ENCODE data around the gene GRM1.

Gene GRM1

DNA sequence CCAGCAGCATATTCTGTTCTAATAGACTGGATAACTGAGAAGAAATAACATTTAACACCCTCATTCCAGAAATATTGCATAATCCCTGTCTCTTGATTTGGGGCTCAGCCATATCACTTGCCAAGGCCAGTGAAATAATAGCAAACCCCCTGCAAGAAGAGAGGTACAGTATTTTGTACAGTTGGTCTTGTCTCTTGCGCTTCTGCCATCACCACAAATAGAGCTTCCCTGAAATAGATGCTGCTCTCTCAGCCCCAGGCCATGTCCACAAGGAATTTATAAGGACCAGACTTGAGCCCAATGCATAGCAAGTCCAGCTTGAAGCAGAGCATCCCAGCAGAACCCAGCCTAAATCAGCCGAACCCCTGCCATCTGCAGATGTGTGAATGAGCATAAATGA lies 254.0 kb downstream of the GRM1 start:
- no peak for DNase-seq

DNA sequence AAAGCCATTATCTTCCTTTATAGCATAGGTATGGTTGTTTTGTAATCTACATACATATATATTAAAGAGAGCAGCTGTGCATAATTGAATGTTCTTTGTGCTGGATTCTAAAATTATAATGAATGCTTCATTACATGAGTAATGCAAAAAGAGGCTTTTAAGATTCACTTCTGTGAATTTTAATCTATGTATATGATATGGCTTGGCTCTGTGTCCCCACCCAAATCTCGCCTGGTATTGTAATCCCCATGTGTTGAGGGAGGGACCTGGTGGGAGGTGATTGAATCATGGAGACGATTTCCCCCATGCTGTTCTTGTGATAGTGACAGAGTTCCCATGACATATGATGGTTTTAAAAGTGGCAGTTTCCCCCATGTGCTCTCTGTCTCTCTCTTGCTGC lies 255.4 kb downstream of the GRM1 start:
- no peak for DNase-seq

DNA sequence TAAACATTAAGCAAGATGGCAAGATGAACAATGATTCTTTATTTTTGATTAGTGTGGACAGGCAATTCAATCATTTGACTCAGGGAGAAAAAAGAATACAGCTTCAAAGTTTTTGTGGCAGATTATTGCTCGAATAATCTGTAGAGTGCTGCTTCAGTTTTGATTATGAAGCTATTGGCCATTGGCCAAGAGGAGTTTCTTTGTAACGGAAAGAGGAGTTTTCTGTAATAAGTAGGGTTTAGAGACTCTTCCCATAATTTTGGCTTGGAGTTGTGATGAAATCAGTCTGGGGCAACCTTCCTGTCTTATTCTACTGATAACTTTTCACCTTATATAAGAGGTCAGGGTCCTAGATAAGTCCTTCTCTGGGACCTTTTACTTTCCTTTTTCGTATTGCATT lies 258.1 kb downstream of the GRM1 start:
- DNase-seq, result no peak

DNA sequence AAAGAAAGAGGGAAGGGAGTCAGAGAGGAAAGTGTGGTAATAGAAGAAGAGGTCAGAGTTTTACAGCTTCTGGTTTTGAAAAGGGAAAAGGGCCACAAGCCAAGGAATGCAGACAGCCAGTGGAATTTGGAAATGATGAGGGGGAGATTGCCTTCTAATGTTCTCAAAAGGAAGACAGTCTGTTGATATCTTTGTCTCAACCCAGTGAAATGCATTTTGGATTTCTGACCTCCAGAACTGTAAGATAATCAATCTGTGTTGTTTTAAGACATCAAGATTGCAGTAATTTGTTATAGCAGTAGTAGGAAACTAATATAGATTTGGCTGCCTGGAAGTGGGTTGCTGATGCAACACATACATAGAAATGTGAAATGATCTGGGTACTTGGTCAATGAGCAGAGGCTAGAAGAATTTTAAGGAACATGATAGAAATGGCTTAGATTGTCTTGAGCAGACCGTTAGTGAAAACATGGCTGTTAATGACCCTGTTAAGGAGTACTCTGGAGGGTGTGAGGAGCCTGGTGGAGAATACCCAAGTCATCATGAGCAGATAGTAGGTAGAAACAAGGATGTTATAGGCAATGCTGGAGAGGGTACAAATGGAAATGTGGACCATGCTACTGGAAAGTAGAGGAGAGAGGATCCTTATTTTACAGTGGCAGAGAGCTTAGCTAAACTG lies 259.0 kb downstream of the GRM1 start:
- DNase-seq, result no peak

DNA sequence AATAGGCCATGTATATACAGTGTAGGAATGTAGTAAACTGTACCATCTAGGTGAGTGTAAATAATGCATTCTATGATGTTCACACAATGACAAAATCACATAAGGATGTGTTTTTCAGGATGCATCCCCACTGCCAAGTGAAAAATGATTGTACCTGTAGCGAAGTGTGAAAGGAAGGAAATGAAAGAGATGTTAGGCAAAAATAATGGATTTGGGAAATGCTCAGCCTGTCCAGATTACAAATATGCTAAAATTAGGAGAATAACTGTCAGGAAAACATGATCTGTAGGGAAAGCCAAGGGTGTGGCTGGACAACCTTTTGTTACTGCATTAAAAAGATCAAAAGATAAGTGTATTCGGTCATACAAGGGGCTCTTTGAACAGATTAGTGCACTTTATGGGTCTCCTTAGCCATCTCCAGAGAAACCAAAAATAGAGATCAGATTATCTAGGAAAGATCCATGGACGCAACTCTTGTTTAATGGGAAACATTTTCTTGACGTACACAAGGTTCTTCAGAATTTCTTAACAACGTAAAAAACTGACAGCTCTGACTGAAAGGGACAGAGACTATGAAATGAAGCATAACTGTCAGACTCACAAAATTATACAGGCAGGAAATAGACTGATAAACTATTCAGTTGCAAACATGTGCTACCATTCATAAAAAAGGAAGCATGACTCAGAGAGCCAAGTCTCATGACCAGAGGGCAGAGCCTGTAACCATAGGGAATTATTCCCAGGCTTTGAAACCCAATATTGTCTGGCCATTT lies 261.1 kb downstream of the GRM1 start:
- DNase-seq, result no peak

DNA sequence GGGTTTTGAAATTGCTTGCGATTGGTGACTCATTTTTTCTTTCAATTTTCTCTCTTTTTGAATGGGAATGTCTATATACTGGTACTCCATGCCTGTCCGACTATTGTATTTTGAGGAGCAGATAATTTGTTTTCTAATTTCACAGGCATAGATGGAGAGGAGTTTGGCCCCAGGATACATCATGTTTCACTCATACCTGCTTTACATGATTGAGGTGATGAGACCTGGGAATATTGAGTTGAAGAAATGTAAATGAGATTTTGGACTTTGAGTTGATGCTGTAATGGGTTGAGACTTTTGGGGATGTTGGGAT lies 261.7 kb downstream of the GRM1 start:
- no peak for DNase-seq

DNA sequence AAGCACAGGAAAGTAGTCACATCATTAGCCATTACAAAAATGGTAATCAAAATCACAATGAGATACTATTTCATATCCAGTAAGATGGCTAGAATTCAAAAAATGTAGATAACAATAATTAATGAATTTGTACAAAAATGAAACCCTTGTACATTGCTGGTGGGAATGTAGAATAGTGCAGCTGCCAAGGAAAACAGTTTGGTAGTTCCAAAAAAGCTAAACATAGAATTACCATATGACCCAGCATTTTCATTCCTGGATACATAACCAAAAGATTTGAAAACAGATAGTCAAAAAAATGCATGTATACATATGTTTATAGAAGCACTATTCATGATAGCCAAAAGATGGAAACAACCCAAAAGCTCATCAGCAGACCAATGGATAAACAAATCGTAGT lies 263.6 kb downstream of the GRM1 start:
- DNase-seq, result no peak

DNA sequence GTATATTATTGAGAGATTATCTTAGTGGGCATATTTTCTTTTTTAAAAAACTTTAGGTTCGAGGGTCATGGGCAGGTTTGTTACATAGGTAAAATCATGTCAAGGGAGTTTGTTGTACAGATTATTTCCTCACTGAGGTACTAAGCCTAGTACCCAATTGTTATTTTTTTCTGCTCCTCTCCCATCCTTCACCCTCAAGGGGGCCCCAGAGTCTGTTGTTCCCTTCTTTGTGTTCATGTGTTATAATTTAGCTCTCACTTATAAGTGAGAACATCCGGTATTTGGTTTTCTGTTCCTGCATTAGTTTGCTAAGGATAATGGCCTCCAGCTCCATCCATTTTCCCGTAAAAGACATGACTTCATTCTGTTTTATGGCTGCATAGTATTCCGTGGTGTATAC lies 266.8 kb downstream of the GRM1 start:
- DNase-seq, result no peak

DNA sequence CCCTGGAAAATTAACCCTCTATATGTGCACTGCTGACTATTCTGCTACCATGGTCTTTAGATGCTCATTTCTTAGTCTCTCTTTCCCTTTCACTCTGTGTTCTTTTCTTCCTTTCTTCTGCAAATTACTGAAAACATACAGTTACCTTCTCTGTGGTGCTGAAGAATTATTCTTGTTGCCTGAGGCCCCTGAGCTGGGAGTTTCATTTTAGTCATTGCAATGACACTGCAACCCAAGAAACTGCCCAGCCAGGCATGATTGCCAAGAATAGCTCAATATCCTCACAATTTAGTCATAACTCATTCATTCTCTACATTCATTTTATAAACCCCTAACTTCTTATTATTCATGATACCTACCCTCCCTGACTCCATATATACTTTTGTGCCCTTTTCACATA lies 269.0 kb downstream of the GRM1 start:
- DNase-seq, result no peak

DNA sequence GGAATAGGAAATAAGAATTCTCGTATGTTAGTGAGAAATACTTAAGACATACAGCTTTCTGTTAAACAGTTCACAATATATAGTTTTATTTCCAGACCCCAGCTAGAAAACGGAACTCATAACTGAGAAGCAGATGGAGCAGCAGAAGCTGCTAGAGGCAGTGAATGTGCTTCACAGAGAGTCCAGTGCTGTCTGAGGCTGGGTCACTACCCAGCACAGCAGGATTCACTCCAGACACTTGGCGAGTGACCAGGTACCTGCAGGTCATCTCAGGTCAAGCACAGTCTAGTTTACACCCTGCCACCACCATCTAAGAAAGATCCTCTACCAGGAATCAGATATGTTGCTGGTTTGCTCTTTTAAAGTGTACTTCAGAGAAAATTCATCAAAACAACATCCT lies 271.7 kb downstream of the GRM1 start:
- no peak for DNase-seq

DNA sequence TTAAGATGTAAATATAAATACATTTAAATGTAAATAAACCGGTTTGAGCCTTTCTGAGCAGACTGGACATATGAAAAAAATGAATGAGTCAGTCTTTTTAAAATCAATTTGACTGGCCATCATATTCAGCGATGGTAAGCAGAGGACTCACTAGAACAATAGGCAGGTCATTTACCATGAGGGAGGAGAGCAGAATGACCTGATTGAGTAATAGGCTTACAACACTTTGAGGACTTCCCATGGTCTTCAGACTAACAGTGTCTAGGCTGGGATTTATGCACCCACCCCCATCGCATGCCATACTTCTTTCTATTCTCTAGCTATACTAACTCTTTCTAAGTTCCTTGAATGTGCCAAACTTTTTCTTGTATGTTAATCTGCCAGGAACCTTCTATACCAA lies 272.9 kb downstream of the GRM1 start:
- DNase-seq, result no peak

DNA sequence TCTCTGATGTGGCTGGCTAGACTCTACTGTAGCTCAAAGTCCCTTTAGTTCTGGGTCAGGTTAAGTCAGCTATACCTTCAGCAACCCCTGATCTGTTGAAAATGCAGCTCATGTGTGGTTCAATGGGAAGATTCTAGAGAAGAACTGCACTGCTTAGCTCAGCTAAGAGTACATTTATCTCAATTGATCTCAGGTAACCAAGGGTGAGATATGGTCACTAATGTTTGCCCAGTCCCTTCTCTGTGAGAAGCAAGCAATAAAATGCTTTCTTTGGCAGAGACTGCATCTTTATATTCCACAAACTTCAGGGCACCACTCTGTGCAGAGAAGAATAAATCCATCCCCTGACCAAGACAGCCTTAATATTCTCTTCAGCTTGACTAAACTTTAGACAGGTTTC lies 274.1 kb downstream of the GRM1 start:
- DNase-seq, result no peak

DNA sequence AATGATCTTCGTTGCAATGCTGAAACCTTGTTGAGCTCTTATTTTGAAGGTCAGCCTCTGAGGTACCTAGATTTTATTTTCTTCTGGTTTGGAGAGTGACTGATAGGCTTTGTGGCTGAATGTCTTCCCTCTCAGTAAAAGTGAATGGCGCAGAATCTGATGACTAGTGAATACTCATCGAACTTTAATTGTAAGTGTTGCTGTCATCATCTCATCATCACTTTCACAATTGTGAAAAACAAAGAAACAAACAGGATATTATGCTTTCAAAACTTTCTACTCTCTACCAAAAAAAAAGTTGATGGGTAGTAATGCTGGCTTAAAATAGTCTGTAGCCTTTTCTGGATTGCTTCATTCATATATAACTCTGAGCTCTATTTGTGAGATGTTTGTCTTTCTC lies 275.3 kb downstream of the GRM1 start:
- no peak for DNase-seq

DNA sequence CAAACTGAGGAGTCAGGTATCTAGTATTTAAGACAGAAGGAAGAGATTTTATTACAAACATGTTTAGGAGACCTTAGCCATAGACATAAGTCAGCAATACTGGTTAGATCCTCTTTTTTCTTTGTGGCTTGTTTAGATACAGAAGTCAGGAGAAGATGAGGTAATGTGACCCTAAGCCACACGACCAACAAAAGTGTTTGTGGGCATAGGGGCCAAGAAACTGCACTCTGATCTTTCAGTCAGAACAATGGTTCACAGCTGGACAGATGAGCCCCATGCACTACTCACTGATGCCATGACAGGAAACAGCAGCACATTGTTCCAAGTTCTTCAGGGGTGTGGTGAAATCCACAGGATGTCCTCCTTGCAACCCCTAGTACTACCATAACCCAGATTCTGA lies 276.2 kb downstream of the GRM1 start:
- DNase-seq, result no peak

DNA sequence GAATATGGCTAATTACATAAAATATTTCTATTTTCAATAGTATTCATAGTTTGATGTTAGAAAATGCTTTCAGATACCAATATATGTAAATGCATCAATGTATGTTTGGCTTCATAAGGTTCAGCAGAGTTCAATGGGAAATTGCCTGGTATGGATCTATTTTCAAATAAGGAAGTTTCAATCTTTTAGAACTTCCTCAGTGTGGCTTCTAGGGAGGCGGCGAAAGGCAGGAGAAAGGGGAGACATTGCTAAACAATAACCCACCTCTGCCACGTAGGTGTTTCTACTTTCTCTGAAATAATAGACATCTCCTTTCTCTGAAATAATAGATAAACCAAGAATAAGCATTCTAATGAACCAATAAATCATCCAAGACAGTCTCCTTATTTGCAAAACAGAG lies 277.1 kb downstream of the GRM1 start:
- DNase-seq, result no peak

DNA sequence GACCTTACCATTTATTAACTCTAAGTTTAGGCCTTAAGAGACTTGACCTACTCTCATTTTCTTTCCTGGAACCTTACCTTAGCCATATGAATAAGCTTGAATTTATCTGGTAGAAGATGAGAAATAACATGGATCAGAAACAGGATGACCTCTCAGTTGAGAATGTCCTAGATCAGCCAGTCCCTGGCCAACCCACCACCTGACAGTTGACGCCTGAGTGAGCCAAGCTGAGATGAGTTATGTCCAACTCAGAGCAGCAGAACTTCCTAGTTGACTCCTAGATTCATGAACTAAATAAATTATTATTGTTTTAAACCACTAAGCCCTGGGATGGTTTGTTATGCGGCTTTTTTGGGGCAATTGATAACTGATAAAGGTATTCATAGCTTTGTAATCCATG lies 281.8 kb downstream of the GRM1 start:
- no peak for DNase-seq

DNA sequence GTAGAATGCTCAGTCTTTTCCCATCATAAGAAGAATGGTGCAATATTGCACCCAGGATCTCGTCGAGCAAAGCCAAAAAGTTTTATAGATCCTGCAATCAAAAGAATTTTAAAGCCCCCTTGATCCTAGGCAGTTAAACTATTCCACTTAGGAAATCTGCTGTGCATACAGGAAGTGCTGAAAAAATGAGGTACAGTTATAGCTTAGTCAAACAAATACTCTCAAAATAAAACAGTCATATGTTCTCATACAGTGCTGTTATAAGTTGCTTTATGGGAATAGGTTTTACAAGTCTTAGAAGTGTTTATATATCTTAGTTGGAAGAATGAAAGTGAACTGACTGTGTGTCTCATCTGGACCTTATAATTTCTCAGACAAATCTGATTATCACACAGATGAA lies 282.2 kb downstream of the GRM1 start:
- no peak for DNase-seq

DNA sequence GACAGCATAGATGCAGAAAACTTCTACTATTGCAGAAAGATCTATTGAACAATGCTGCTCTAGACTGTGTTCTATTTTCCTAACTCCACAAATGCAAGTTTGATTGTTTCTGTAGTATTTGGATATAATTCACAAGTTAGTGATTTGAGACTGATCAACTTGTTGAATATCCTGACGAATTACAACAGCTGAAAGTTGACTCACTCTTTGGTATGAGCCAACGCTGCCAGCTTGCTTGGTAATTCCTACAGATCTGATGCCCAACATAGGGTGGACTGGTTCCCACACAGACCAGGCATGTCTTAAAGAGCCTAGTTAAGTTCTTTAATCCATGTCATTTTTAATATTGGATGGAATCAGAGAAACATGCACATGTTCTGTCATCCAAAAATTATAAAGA lies 283.7 kb downstream of the GRM1 start:
- no peak for DNase-seq

DNA sequence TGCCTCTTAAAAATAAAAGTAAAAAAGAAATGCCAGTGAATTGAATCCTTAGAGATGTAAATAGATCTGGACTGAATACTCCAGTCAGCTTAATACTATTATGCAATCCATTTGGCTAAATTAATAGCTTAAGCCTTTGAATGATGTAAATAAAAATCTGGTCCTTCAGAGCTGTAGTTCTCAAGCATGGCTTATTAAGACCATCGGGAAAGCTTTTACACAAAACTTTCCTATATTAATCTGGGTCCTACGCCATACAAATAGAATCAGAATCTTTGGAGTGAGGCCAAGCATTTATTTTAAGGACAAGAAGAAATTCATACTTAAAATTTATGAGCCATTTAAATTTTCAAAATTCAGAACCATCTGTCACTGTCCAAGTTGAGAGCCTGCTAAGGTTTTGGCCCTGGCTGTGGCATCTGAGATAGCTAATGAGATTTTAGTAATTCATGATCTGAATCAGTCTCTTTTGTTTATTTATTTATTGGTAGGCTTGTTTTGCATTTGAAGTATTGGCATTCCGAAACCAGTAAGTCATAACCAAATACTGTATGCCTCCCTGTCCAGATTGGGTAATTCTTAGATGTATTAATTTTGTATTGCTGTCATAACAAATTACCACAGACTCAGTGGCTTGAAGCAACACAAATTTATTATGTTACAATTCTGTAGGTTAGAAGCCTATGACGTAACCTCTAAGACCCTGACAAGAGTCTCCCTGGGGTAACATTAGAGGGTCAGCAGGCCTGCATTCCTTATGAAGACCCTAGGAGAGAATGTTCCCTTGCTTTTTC lies 286.7 kb downstream of the GRM1 start:
- DNase-seq, result no peak

DNA sequence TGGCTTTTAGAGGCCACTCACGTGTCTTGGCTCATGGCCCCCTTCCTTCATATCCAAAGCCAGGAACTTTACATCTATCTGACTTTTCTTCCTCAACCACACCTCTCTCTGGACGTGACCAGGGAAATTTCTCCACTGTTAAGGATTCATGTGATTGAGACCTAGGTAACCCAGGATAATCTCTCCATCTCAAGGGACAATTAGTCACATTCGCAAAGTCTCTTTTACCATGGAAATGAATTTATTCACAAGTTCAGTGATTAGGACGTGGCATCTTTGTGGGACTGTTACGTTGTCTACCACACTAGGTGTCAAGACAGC lies 287.3 kb downstream of the GRM1 start:
- DNase-seq, result no peak

DNA sequence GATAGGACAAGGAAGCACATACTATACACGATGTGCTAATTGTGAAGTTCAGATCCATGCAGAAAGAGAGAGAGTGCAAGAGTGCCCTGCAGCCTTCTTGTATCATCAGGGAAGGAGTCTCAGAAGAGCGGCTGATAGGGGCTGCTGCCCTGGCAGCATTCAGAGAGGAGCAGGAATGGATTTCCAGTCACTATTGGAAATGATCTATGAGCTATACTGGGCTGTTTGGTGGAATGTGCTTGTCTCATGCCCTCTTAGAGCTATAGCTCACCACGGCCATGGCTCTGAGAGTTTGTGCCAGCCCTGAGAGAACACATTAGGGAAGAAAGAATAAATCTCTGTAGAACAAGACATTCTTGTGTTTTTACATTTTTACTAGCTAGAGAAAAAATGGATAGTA lies 302.2 kb downstream of the GRM1 start:
- no peak for DNase-seq

DNA sequence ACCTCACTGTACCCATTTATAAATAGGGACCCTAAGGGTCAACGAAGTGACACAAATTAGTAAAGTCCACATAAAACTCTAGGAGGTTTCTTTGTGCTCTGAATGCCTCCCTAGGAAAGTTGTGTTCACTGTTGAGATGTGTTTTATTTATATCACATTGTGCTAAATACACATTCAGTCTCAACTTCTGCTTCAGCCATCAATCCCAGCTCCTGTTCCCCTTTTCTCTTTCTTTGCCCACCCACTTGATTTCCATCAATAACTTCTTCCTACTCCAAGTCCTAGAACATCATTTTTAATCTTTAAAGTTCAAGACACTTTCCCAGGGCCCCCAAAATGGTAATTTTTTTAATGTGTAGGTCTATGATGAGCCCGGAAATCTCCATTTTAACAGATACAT lies 306.5 kb downstream of the GRM1 start:
- no peak for DNase-seq

DNA sequence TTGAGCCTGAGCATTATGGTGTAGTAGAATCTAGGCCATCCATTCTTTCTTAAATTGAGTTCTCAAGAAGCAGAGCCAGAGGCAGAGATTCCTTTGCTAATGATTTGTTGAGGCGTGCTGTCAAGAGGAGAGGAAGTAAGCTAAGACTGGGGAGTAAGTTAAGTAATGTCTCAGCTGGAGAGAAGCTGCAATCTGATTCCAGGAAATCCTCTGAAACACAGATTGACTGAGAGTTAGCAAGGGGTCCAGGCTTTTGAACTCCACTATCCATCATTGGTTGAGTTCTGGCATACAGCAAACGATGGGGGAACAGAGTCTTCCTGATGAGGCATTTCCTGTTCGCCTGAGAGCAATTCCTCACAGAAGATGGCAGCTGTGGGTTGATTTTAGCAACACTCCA lies 307.3 kb downstream of the GRM1 start:
- no peak for DNase-seq

DNA sequence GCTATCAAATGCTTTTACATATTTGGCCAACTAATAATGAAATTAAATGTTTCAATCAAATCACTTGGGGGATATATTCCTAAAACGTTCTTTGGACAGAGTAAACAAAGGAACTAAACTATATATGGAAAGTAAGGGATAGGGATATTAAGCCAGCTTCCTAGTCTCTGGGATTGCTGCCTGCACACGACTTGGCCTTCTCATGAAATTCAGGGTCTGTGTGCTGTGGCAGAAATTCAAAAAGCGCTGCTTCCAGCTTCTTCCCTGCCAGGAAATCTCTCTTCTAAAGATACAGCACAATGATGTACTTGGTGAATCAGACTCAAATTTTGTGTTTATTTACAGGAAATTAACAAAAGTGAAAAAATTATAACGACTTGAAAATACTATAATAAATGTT lies 308.5 kb downstream of the GRM1 start:
- no peak for DNase-seq

DNA sequence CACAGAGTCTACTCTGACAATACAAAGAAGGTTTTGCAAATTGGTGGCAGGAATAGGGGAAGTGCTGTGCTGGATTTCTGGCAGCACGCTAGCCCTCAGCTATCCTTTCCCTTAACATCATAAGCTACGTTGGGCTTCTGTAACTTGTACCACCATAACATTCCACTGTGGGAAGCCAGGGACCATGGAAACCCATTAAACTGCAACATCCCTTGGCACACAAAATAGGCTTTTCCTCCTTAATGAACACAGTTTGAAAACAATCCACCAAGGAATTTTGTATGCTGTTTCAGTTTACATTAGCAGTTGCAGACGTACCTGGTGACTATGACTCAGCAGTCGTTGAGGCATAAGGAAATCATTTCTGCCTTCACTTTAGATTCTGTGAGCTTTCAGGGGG lies 310.9 kb downstream of the GRM1 start:
- no peak for DNase-seq

Data from midbrain (tissue), 1 donor.